ENCODE results near the gene WDFY2. TPM values are rescaled to one million over a fixed set of nuclear protein-coding genes. Genes with fewer than 3 reads are reported as not detected.

Gene WDFY2
- total RNA-seq, 1 donor from 2014 or later: 16.2 TPM

GRCh38 chr13:51613535-51613934, 29.3 kb downstream of the WDFY2 start:
- Histone ChIP-seq H4K20me1 (ENCODE audit: insufficient read depth, low read length) (peaks cover 21% of the 10 kb centered on the region), H3K36me3 (ENCODE audit: insufficient read depth, low read length) (no peaks in the 10 kb centered on the region), H2AFZ (ENCODE audit: low read depth, low read length) (no peak overlapping the region), H3K4me3 (ENCODE audit: insufficient read depth, low read depth, low read length) (no peak overlapping the region), H3K4me1 (ENCODE audit: insufficient read depth, low read length) (peaks cover under 1% of the 10 kb centered on the region), H3K9ac (ENCODE audit: low read length) (no peak overlapping the region), H3K79me2 (ENCODE audit: insufficient read depth, low read length) (peaks cover 94% of the 10 kb centered on the region), H3K4me2 (ENCODE audit: low read length) (no peak overlapping the region), H3K27ac (ENCODE audit: low read depth, low read length) (no peak overlapping the region), H3K9me3 (ENCODE audit: insufficient read depth, low read depth, low read length) (no peaks in the 10 kb centered on the region), H3K27me3 (ENCODE audit: insufficient read depth, low read length) (no peaks in the 10 kb centered on the region)
- no peak overlapping the region for H3K4me3 Mint-ChIP-seq (ENCODE audit: unreplicated experiment)
- no peak for TF ChIP-seq CTCF (IDR thresholded peaks at IDR 0.05; ENCODE audit: insufficient read depth, low read depth, low read length)
- no peak for TF ChIP-seq EZH2 (IDR thresholded peaks at IDR 0.05; ENCODE audit: insufficient read depth, low read length)
- H3K9me3 Mint-ChIP-seq (ENCODE audit: unreplicated experiment): no peaks in the 10 kb centered on the region
- DNase-seq (ENCODE audit: low read depth) (no peak), FAIRE-seq (no peak)
- H3K27me3 Mint-ChIP-seq (ENCODE audit: low read depth, unreplicated experiment): no peaks in the 10 kb centered on the region
- peaks cover 29% of the 10 kb centered on the region for H3K4me1 Mint-ChIP-seq (ENCODE audit: low read depth, unreplicated experiment)
- peak overlapping the region; percentile 47 for H3K27ac Mint-ChIP-seq (ENCODE audit: unreplicated experiment)
- H3K36me3 Mint-ChIP-seq (ENCODE audit: low read depth, unreplicated experiment): no peaks in the 10 kb centered on the region

- Histone ChIP-seq H4K20me1 (ENCODE audit: insufficient read depth, low read length) (peaks cover 21% of the 10 kb centered on the region), H3K4me3 (ENCODE audit: insufficient read depth, low read depth, low read length) (no peak overlapping the region), H3K4me2 (ENCODE audit: low read length) (no peak overlapping the region), H2AFZ (ENCODE audit: low read depth, low read length) (no peak overlapping the region), H3K27ac (ENCODE audit: low read depth, low read length) (no peak overlapping the region), H3K36me3 (ENCODE audit: insufficient read depth, low read length) (no peaks in the 10 kb centered on the region), H3K79me2 (ENCODE audit: insufficient read depth, low read length) (peaks cover 90% of the 10 kb centered on the region), H3K27me3 (ENCODE audit: insufficient read depth, low read length) (no peaks in the 10 kb centered on the region), H3K9ac (ENCODE audit: low read length) (no peak overlapping the region), H3K9me3 (ENCODE audit: insufficient read depth, low read depth, low read length) (no peaks in the 10 kb centered on the region), H3K4me1 (ENCODE audit: insufficient read depth, low read length) (peaks cover 7% of the 10 kb centered on the region)
- Mint-ChIP-seq H3K27me3 (ENCODE audit: low read depth, unreplicated experiment) (no peaks in the 10 kb centered on the region), H3K36me3 (ENCODE audit: low read depth, unreplicated experiment) (no peaks in the 10 kb centered on the region), H3K9me3 (ENCODE audit: unreplicated experiment) (no peaks in the 10 kb centered on the region), H3K4me1 (ENCODE audit: low read depth, unreplicated experiment) (peaks cover 35% of the 10 kb centered on the region), H3K4me3 (ENCODE audit: unreplicated experiment) (no peak overlapping the region), H3K27ac (ENCODE audit: unreplicated experiment) (no peak overlapping the region)
- DNase-seq (ENCODE audit: low read depth) (no peak), FAIRE-seq (no peak)
- TF ChIP-seq EZH2 (IDR thresholded peaks at IDR 0.05; ENCODE audit: insufficient read depth, low read length) (no peak), CTCF (IDR thresholded peaks at IDR 0.05; ENCODE audit: insufficient read depth, low read depth, low read length) (no peak)
These were observed 30.1 kb downstream of the WDFY2 start for GRCh38 chr13:51614350-51614786.

GRCh38 chr13:51618626-51619025, 34.4 kb downstream of the WDFY2 start:
- Histone ChIP-seq H3K4me2 (ENCODE audit: low read length) (no peak overlapping the region), H3K9ac (ENCODE audit: low read length) (no peak overlapping the region), H3K9me3 (ENCODE audit: insufficient read depth, low read depth, low read length) (no peaks in the 10 kb centered on the region), H3K36me3 (ENCODE audit: insufficient read depth, low read length) (no peaks in the 10 kb centered on the region), H2AFZ (ENCODE audit: low read depth, low read length) (no peak overlapping the region), H3K4me3 (ENCODE audit: insufficient read depth, low read depth, low read length) (no peak overlapping the region), H3K79me2 (ENCODE audit: insufficient read depth, low read length) (peaks cover 78% of the 10 kb centered on the region), H3K27ac (ENCODE audit: low read depth, low read length) (no peak overlapping the region), H4K20me1 (ENCODE audit: insufficient read depth, low read length) (peaks cover 9% of the 10 kb centered on the region), H3K27me3 (ENCODE audit: insufficient read depth, low read length) (no peaks in the 10 kb centered on the region), H3K4me1 (ENCODE audit: insufficient read depth, low read length) (peaks cover 12% of the 10 kb centered on the region)
- Mint-ChIP-seq H3K27ac (ENCODE audit: unreplicated experiment) (peak overlapping the region; percentile 2), H3K27me3 (ENCODE audit: low read depth, unreplicated experiment) (no peaks in the 10 kb centered on the region), H3K36me3 (ENCODE audit: low read depth, unreplicated experiment) (no peaks in the 10 kb centered on the region), H3K9me3 (ENCODE audit: unreplicated experiment) (no peaks in the 10 kb centered on the region), H3K4me1 (ENCODE audit: low read depth, unreplicated experiment) (peaks cover 52% of the 10 kb centered on the region), H3K4me3 (ENCODE audit: unreplicated experiment) (no peak overlapping the region)
- DNase-seq (ENCODE audit: low read depth) (no peak), FAIRE-seq (peak; percentile 69)
- TF ChIP-seq EZH2 (IDR thresholded peaks at IDR 0.05; ENCODE audit: insufficient read depth, low read length): no peak
- no peak for TF ChIP-seq CTCF (IDR thresholded peaks at IDR 0.05; ENCODE audit: insufficient read depth, low read depth, low read length)
